ENCODE measurements around the gene CCL25.

DNA sequence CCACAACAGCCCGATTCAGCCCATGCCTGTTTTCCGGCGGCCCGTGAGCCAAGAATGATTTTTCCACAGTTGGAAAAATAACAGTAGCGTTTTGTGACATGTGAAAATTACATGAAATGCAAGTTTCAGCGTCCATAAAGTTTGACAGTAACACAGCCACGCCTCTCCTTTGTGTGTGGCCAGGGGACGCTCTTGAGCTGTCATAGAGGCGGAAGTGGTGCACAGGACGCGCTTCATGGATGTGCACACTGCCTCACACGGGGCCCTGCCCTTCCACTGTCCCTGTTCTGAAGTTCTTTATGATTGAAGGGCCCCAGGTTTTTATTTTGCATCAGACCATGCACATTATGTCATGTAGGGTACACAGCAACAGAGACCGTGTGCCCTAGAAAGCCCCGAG is 34.8 kb upstream of the CCL25 start:
- TF ChIP-seq POLR2A (IDR thresholded peaks at IDR 0.05; ENCODE audit: low read depth, low read length) = no peak
- no peak for TF ChIP-seq CTCF (IDR thresholded peaks at IDR 0.05; ENCODE audit: extremely low read depth in 1 of 2, insufficient read depth in 1 of 2, low read depth in 1 of 2, low read length in 2 of 2)
- TF ChIP-seq FOS (IDR thresholded peaks at IDR 0.05; ENCODE audit: borderline replicate concordance, insufficient read depth, low read length) = no peak
- no peak for TF ChIP-seq EZH2 (IDR thresholded peaks at IDR 0.05; ENCODE audit: borderline replicate concordance, low read depth, low read length, severe bottlenecking)
- TF ChIP-seq GATA2 (IDR thresholded peaks at IDR 0.05; ENCODE audit: insufficient read depth, insufficient read length, low read depth, low read length) = no peak
- TF ChIP-seq MYC (IDR thresholded peaks at IDR 0.05; ENCODE audit: low read depth, low read length) = no peak

All from endothelial cell of umbilical vein (primary cell).